Mesendoderm (in vitro differentiated cells): Measurements from ENCODE around the gene FILIP1.

Experiments
- DNase-seq: peaks from one replicate; pipeline ENCODE4 v3.0.0; 2013
- H2AK5ac ChIP-seq: 2 replicates; pipeline ENCODE4 v1.6.1; 2013; ENCODE audit warnings: low read length, inconsistent platforms
- H2BK120ac ChIP-seq: 2 replicates; pipeline ENCODE4 v1.6.1; 2013; ENCODE audit warnings: low read depth, mild to moderate bottlenecking, low read length, moderate library complexity, mixed read lengths
- H2BK15ac ChIP-seq: replicated peaks from 2 replicates; pipeline ENCODE4 v1.6.1; 2013; ENCODE audit warnings: low read depth, mild to moderate bottlenecking, moderate library complexity
- H2BK5ac ChIP-seq: 2 replicates; pipeline ENCODE4 v1.6.1; 2013; ENCODE audit warnings: low read length, inconsistent platforms
- H3K18ac ChIP-seq: 2 replicates; pipeline ENCODE4 v1.6.1; 2013; ENCODE audit warnings: mild to moderate bottlenecking, low read length, mixed read lengths
- H3K23ac ChIP-seq: one replicate; pipeline ENCODE4 v1.6.1; 2013; ENCODE audit warnings: low read length
- H3K27ac ChIP-seq: 2 replicates; pipeline ENCODE4 v1.5.1; 2013; ENCODE audit warnings: low read depth, mild to moderate bottlenecking, inconsistent platforms, low read length, moderate library complexity
- H3K27me3 ChIP-seq: 2 replicates; pipeline ENCODE4 v1.6.1; 2013; ENCODE audit warnings: low read length, control low read depth, mild to moderate bottlenecking, inconsistent platforms; ENCODE audit not compliant: insufficient read depth, poor library complexity
- H3K36me3 ChIP-seq: 2 replicates; pipeline ENCODE4 v1.6.1; 2013; ENCODE audit warnings: low read length, inconsistent platforms; ENCODE audit not compliant: control insufficient read depth, insufficient read depth
- H3K4ac ChIP-seq: one replicate; pipeline ENCODE4 v1.6.1; 2013; ENCODE audit warnings: low read depth, mild to moderate bottlenecking, low read length, moderate library complexity
- H3K4me1 ChIP-seq: 2 replicates; pipeline ENCODE4 v1.6.1; 2013; ENCODE audit warnings: low read depth, low read length, inconsistent platforms; ENCODE audit not compliant: control insufficient read depth
- H3K4me2 ChIP-seq: 2 replicates; pipeline ENCODE4 v1.6.1; 2013; ENCODE audit warnings: low read length
- H3K4me3 ChIP-seq: 2 replicates; pipeline ENCODE4 v1.5.1; 2013; ENCODE audit warnings: mild to moderate bottlenecking, low read length
- H3K56ac ChIP-seq: one replicate; pipeline ENCODE4 v1.6.1; 2013; ENCODE audit warnings: low read length
- H3K79me1 ChIP-seq: 2 replicates; pipeline ENCODE4 v1.6.1; 2013; ENCODE audit warnings: low read length, inconsistent platforms
- H3K79me2 ChIP-seq: 2 replicates; pipeline ENCODE4 v1.6.1; 2013; ENCODE audit warnings: mild to moderate bottlenecking, low read length; ENCODE audit not compliant: control insufficient read depth, insufficient read depth
- H3K9ac ChIP-seq: 2 replicates; pipeline ENCODE4 v1.6.1; 2013; ENCODE audit warnings: low read length, inconsistent platforms
- H4K5ac ChIP-seq: one replicate; pipeline ENCODE4 v1.6.1; 2013; ENCODE audit warnings: low read length
- H4K8ac ChIP-seq: one replicate; pipeline ENCODE4 v1.6.1; 2013; ENCODE audit warnings: low read depth, mild to moderate bottlenecking, control low read depth, low read length, moderate library complexity
- WGBS: extraction: QIAGEN DNeasy Blood & Tissue Kit; methylation state at CpG from one replicate; pipeline ENCODE4 v1.1.7; 2013; ENCODE audit warnings: low lambda C conversion rate, missing lambda C conversion rate; ENCODE audit not compliant: insufficient coverage; ENCODE audit errors: extremely low coverage; 5-methylcytosine and 5-hydroxymethylcytosine counted together

Gene FILIP1

GRCh38 chr6:75530696-75531095 is 37.1 kb upstream of the FILIP1 start:
- H3K4me3 ChIP-seq: no peak overlapping the region
- no peak overlapping the region for H3K27ac ChIP-seq

GRCh38 chr6:75528423-75528822 is 34.8 kb upstream of the FILIP1 start:
- Histone ChIP-seq H3K4me1 (no peaks in the 10 kb centered on the region), H3K79me1 (no peaks in the 10 kb centered on the region), H4K8ac (no peak overlapping the region), H2BK5ac (no peak overlapping the region), H3K4me3 (no peak overlapping the region), H2BK15ac (no peak overlapping the region), H3K79me2 (no peaks in the 10 kb centered on the region), H3K4me2 (no peak overlapping the region), H3K27ac (no peak overlapping the region), H3K4ac (no peak overlapping the region), H3K36me3 (no peaks in the 10 kb centered on the region), H3K18ac (no peak overlapping the region), H3K23ac (no peak overlapping the region), H3K27me3 (no peaks in the 10 kb centered on the region), H4K5ac (no peak overlapping the region), H2BK120ac (no peak overlapping the region), H3K56ac (no peak overlapping the region), H2AK5ac (no peak overlapping the region), H3K9ac (no peak overlapping the region)
- no peak for DNase-seq
- no CpG with 5 or more reads among the region's 2 CpGs for WGBS

More at GRCh38 chr6:75530696-75531095, 37.1 kb upstream of the FILIP1 start:
- no peak for DNase-seq
- H3K4ac ChIP-seq: no peak overlapping the region
- H3K23ac ChIP-seq: no peak overlapping the region
- H3K9ac ChIP-seq: no peak overlapping the region
- no peaks in the 10 kb centered on the region for H3K4me1 ChIP-seq
- H4K8ac ChIP-seq: no peak overlapping the region
- H3K4me2 ChIP-seq: no peak overlapping the region
- H3K79me2 ChIP-seq: no peaks in the 10 kb centered on the region
- no peaks in the 10 kb centered on the region for H3K27me3 ChIP-seq
- H3K18ac ChIP-seq: no peak overlapping the region
- no peak overlapping the region for H2BK15ac ChIP-seq
- H3K79me1 ChIP-seq: no peaks in the 10 kb centered on the region
- no peak overlapping the region for H2BK5ac ChIP-seq
- H2AK5ac ChIP-seq: no peak overlapping the region
- no peaks in the 10 kb centered on the region for H3K36me3 ChIP-seq
- H3K56ac ChIP-seq: no peak overlapping the region
- no CpG with 5 or more reads among the region's 4 CpGs for WGBS
- no peak overlapping the region for H2BK120ac ChIP-seq
- H4K5ac ChIP-seq: no peak overlapping the region

- no peak overlapping the region for H3K56ac ChIP-seq
- H3K27me3 ChIP-seq: no peaks in the 10 kb centered on the region
- H3K4me1 ChIP-seq: no peaks in the 10 kb centered on the region
- H3K4me3 ChIP-seq: no peak overlapping the region
- H3K27ac ChIP-seq: no peak overlapping the region
- no peak overlapping the region for H4K5ac ChIP-seq
- no peak overlapping the region for H3K18ac ChIP-seq
- H3K79me2 ChIP-seq: no peaks in the 10 kb centered on the region
- H4K8ac ChIP-seq: no peak overlapping the region
- no peak overlapping the region for H3K4ac ChIP-seq
- H2BK5ac ChIP-seq: no peak overlapping the region
- H2BK15ac ChIP-seq: no peak overlapping the region
- peak; percentile 62 for DNase-seq
- H3K23ac ChIP-seq: no peak overlapping the region
- H2BK120ac ChIP-seq: no peak overlapping the region
- WGBS: no CpG with 5 or more reads among the region's 4 CpGs
- no peak overlapping the region for H3K4me2 ChIP-seq
- no peaks in the 10 kb centered on the region for H3K79me1 ChIP-seq
- no peaks in the 10 kb centered on the region for H3K36me3 ChIP-seq
- no peak overlapping the region for H2AK5ac ChIP-seq
- no peak overlapping the region for H3K9ac ChIP-seq
Measured at GRCh38 chr6:75526502-75527127, 33.0 kb upstream of the FILIP1 start.

GRCh38 chr6:75525682-75526081 is 32.1 kb upstream of the FILIP1 start:
- Histone ChIP-seq H3K56ac (no peak overlapping the region), H2BK5ac (no peak overlapping the region), H4K8ac (no peak overlapping the region), H3K9ac (no peak overlapping the region), H3K23ac (no peak overlapping the region), H4K5ac (no peak overlapping the region), H2AK5ac (no peak overlapping the region), H2BK120ac (no peak overlapping the region), H3K4ac (no peak overlapping the region), H3K79me2 (no peaks in the 10 kb centered on the region), H3K27me3 (no peaks in the 10 kb centered on the region), H3K36me3 (no peaks in the 10 kb centered on the region), H3K18ac (no peak overlapping the region), H3K79me1 (no peaks in the 10 kb centered on the region), H3K4me3 (no peak overlapping the region), H3K4me1 (no peaks in the 10 kb centered on the region), H3K27ac (no peak overlapping the region), H3K4me2 (no peak overlapping the region), H2BK15ac (no peak overlapping the region)
- DNase-seq: no peak
- no CpG with 5 or more reads among the region's 3 CpGs for WGBS

- Histone ChIP-seq H2BK5ac (no peak overlapping the region), H3K9ac (no peak overlapping the region), H3K56ac (no peak overlapping the region), H4K8ac (no peak overlapping the region), H2BK15ac (no peak overlapping the region), H3K79me2 (no peaks in the 10 kb centered on the region), H3K36me3 (no peaks in the 10 kb centered on the region), H3K23ac (no peak overlapping the region), H3K27ac (no peak overlapping the region), H3K4me2 (no peak overlapping the region), H2BK120ac (no peak overlapping the region), H3K4me1 (no peaks in the 10 kb centered on the region), H3K18ac (no peak overlapping the region), H3K4ac (no peak overlapping the region), H3K79me1 (no peaks in the 10 kb centered on the region), H3K4me3 (no peak overlapping the region), H4K5ac (no peak overlapping the region), H2AK5ac (no peak overlapping the region), H3K27me3 (no peaks in the 10 kb centered on the region)
- DNase-seq: peak; percentile 70
- no CpG with 5 or more reads among the region's 9 CpGs for WGBS
Measured at GRCh38 chr6:75524322-75524972, 30.8 kb upstream of the FILIP1 start.

- no peak overlapping the region for H3K9ac ChIP-seq
- H4K5ac ChIP-seq: no peak overlapping the region
- no peak overlapping the region for H3K27ac ChIP-seq
- no peak overlapping the region for H4K8ac ChIP-seq
- H3K79me2 ChIP-seq: no peaks in the 10 kb centered on the region
- H2AK5ac ChIP-seq: no peak overlapping the region
- H3K36me3 ChIP-seq: no peaks in the 10 kb centered on the region
- H3K4ac ChIP-seq: no peak overlapping the region
- H3K4me2 ChIP-seq: no peak overlapping the region
- peak; percentile 6 for DNase-seq
- H2BK15ac ChIP-seq: no peak overlapping the region
- no peak overlapping the region for H2BK5ac ChIP-seq
- H3K23ac ChIP-seq: no peak overlapping the region
- no peaks in the 10 kb centered on the region for H3K4me1 ChIP-seq
- no peak overlapping the region for H3K4me3 ChIP-seq
- H3K79me1 ChIP-seq: no peaks in the 10 kb centered on the region
- no peak overlapping the region for H3K56ac ChIP-seq
- WGBS: no CpG with 5 or more reads among the region's 2 CpGs
- H3K18ac ChIP-seq: no peak overlapping the region
- H3K27me3 ChIP-seq: no peaks in the 10 kb centered on the region
- no peak overlapping the region for H2BK120ac ChIP-seq
Measured at GRCh38 chr6:75516757-75517156, 23.2 kb upstream of the FILIP1 start.
